Right renal pelvis (tissue), 4 donors: ENCODE results near the gene SYT1. TPM values are rescaled to one million over a fixed set of nuclear protein-coding genes. Genes with fewer than 3 reads are reported as not detected.
"Not testable (repeated sequence)": the region's sequence is repeated elsewhere in the genome, so short reads cannot be mapped to it uniquely, and the experiment has no call there.

ENCODE experiments used
- DNase-seq, 4 donors: peaks; one replicate each; pipeline ENCODE4 v3.0.0-alpha.2; 2013; ENCODE audit warnings: low read depth in 4 of 4, low spot score in 3 of 4, missing footprints in 1 of 4
- polyA plus RNA-seq, 4 donors: library from polyadenylated mRNA; unstranded; fragments of 120-200 nt; gene quantifications; one replicate each; pipeline ENCODE4 v1.2.1, GENCODE V29; 2013; ENCODE audit not compliant: insufficient read length in 4 of 4

Gene SYT1
- polyA plus RNA-seq, 4 donors: 17.0 to 25.3 (median 24.8) TPM

DNA sequence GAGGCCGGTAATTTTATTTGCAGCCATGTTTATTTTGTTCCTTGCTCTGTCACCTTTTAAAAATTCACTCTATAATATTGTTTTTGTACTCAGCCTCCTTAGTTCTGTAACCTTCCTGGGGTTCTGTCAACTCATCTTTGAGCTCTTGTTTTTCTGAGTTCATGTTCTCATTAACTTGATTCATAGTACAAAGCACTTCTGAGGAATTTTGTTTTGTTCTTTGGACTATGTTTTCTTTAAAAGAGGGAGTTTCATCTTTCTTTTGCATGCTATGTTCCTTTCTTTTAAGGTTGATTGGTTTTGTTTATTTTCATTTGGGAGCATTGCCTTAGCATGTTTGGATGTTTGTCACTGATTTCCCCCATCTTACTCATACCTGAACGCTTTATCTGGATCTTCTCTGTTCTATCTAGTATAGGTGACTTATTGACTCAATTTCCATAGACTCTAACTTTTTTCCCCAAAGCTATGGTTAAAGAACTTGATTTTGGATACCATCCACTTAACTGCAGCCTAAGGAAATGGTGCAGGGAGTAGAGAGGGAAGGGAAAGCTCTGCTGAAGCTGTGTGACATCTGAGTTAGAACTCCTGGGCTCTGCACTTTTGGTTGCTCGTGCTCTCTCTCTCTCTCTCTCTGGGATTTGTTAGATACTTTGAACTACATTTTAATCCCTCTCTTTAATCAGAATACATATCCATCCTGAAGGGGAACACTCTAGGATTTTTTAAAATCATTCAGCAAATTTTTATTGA lies 557.7 kb downstream of the SYT1 start:
- DNase-seq: no peak

DNA sequence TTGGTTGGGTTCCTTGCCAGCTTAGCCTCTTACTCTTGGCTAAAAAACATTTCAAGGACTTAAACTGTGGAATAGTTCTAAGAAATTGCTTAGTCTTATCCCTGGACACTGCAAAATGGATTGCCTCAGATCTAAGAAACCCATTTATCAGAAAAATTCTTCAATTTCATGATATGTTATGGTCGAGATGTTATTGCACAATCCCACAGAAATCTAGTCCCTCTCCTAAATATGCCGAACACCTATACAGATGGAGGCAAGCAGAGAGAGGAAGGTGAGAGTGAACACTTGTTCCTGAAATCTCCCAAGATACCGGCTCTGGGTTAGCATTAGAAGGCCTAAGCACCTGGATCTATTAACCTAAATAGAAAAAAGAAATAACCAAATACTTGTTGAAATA lies 559.0 kb downstream of the SYT1 start:
- no peak for DNase-seq

GRCh38 chr12:79424109-79424721 lies 559.6 kb downstream of the SYT1 start:
- no peak for DNase-seq

DNA sequence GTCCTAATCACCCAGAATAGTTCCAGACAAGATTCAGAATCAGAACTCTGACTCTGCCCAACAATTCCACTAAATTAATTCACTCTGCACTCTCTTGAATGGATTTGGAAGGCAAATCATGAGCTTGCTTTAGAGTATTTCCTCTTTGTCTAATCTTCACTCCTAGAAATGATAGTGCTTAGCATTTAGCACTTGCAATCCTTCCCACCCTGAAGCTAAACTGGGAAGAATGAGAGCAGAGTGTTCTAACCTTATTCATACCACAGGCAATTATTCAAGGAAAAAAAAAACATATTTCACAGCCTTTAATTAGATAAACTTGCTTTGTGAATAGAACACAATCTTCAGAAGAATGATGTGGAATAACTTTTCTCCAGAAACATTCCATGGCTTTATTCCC lies 561.5 kb downstream of the SYT1 start:
- no peak for DNase-seq

DNA sequence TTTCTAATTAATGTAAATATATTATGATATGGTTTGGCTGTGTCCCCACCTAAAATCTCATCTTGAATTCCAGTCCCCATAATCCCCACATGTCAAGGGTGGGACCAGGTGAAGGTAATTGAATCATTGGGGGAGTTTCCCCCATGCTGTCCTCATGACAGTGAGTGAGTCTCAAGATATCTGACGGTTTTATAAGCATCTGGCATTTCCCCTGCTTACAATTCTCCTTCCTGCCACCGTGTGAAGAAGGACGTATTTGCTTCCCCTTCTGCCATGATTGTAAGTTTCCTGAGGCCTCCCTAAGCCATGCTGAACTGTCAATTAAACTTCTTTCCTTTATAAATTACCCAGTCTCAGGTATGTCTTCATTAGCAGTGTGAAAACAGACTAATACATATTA lies 562.2 kb downstream of the SYT1 start:
- not testable (repeated sequence) for DNase-seq

GRCh38 chr12:79433465-79434072 lies 569.0 kb downstream of the SYT1 start:
- no peak for DNase-seq

DNA sequence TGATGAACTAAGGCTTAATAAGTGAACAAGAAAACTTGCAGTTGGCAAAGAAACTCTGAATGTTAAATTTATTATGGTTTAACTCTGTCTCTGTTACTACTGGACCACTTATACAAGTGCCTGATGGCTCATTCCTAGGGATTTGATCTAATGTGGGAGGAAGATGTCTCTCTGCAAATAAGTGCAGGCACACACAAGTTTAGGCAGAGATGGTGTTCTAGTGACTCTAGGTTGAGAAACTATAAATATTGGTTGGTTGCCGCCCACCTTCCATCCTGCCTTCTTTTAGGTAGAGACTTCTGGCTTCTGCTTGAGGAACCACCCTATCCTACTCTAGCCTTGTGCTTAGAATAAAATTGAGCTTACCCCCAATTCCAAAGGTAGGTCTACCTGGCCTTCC lies 570.0 kb downstream of the SYT1 start:
- no peak for DNase-seq

GRCh38 chr12:79435742-79436141 lies 571.2 kb downstream of the SYT1 start:
- DNase-seq: no peak

GRCh38 chr12:79438480-79439174 lies 574.1 kb downstream of the SYT1 start:
- DNase-seq: no peak

GRCh38 chr12:79439175-79439825 lies 574.7 kb downstream of the SYT1 start:
- no peak for DNase-seq

- DNase-seq: no peak
Observed at GRCh38 chr12:79441534-79441933, 577.0 kb downstream of the SYT1 start.

DNA sequence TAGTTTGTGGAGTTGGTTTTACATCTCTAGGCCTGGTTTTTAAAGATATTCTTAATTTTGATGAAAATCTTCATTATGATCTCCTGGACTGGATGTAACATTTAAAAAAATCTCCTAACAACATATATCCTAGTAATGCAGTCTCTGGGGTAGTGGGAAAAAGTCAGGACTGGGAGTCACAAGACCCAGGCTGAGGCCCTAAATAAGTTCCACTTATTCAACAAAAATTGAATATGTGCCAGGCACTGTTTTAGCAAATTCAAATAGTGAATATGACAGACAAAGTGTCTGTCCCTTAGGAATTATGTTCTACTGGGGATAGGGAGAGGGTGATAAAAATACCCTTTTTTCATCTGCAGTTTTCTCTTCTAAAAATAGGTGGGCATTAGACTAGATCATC lies 577.8 kb downstream of the SYT1 start:
- DNase-seq: no peak

DNA sequence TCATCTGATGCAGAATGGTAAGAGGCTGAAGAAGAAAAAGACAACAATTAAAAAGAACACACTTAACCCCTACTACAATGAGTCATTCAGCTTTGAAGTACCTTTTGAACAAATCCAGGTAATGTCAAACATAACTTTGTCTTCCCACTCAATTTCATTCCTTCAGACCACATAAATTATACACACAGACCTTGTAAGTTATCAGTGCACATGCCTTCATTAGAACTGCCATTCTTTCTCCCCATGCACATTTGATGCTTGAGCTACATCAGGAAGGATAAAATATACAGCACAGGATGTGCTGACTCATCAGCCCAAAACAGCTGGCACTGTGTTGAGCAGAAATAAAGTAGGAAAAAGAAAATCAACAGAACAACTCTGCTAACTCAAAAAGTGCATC lies 579.5 kb downstream of the SYT1 start:
- DNase-seq: no peak

DNA sequence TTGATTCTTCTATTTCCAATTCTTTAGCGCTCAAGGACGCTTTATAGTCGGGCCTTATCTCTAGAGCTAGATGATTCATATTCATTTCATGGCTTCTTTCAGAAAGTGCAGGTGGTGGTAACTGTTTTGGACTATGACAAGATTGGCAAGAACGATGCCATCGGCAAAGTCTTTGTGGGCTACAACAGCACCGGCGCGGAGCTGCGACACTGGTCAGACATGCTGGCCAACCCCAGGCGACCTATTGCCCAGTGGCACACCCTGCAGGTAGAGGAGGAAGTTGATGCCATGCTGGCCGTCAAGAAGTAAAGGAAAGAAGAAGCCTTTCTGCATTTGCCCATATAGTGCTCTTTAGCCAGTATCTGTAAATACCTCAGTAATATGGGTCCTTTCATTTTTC lies 584.2 kb downstream of the SYT1 start:
- DNase-seq: no peak

- DNase-seq: no peak
Observed at GRCh38 chr12:79451365-79451764, 586.8 kb downstream of the SYT1 start.

GRCh38 chr12:79451978-79452377 lies 587.4 kb downstream of the SYT1 start:
- no peak for DNase-seq

GRCh38 chr12:79452906-79453305 lies 588.3 kb downstream of the SYT1 start:
- no peak for DNase-seq

DNA sequence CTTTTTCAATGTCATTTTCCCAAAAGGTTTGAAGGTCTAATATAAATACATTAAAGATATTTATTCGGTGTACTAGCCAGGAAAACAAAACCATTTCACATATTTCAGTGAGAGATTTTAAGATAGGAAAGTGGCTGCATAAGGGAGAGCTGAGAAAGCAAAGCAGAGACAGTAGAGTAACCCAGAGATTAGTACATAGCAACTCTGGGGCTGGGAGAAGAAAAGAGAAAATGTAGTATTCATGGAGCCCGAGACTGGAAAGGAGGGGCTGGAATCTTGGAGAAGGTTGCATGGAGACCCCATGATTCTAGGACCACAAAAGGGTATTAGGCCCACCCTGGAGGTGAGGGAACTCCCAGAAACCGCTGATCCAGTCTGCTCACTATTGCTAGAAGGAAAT lies 589.2 kb downstream of the SYT1 start:
- DNase-seq: no peak

- peak; percentile 51 to 77 (median 61) for DNase-seq
Observed at GRCh38 chr12:79454338-79454843, 589.8 kb downstream of the SYT1 start.

DNA sequence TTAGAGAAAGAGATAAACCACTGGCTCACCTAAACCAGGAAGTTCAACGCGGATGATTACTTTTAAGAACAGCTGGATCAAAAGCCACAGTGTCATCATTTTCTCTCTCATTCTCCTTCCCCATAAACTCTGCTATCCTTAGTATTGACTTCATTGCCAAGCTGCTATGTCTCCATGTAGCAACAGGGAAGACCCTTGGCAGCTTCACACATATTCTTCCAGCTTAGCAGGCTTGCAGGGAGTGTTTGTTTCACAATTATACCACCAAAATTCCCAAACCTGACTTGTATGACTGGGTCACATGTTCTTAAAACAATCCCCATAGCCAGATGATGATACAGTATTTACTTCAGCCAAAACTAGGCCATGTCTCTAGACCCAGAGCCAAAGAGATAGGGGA lies 590.7 kb downstream of the SYT1 start:
- DNase-seq: no peak

- no peak for DNase-seq
Observed at GRCh38 chr12:79482323-79482722, 617.7 kb downstream of the SYT1 start.
